ENCODE results near the gene ST6GALNAC6.
A peak's percentile ranks its signal among the peaks of the same experiment; 100 is the strongest.
"Not testable (repeated sequence)": the region's sequence is repeated elsewhere in the genome, so short reads cannot be mapped to it uniquely, and the experiment has no call there.

ST6GALNAC6 gene

GRCh38 chr9:127838375-127839078 is 60.9 kb downstream of the ST6GALNAC6 start:
- H3K4me3 ChIP-seq (ENCODE audit: low read depth, low read length), result no peak overlapping the region
- TF ChIP-seq, protein P1, sequence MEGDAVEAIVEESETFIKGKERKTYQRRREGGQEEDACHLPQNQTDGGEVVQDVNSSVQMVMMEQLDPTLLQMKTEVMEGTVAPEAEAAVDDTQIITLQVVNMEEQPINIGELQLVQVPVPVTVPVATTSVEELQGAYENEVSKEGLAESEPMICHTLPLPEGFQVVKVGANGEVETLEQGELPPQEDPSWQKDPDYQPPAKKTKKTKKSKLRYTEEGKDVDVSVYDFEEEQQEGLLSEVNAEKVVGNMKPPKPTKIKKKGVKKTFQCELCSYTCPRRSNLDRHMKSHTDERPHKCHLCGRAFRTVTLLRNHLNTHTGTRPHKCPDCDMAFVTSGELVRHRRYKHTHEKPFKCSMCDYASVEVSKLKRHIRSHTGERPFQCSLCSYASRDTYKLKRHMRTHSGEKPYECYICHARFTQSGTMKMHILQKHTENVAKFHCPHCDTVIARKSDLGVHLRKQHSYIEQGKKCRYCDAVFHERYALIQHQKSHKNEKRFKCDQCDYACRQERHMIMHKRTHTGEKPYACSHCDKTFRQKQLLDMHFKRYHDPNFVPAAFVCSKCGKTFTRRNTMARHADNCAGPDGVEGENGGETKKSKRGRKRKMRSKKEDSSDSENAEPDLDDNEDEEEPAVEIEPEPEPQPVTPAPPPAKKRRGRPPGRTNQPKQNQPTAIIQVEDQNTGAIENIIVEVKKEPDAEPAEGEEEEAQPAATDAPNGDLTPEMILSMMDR (IDR thresholded peaks at IDR 0.05; ENCODE audit: insufficient read depth, low read depth, low read length, missing control alignments), result no peak
- no peak for DNase-seq (ENCODE audit: low read depth)

DNA sequence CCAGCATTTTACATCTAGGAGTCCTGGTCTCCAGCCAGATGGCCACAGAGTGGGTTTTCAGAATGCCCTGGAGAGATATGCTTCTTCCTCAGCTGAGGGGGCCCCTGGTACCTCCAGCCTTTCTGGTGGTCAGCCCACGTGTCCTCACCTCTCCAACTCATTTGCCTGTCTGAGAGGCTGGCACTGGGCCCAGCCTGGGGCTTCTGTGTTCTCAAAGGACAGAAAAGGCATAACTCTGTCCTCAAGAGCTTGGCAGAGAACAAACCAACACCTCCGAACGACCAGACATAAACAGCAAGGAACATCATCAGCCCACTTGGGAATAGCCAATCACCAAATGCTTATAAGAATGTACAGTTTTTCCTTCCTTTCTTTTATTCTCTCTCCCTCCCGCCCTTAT is 62.1 kb downstream of the ST6GALNAC6 start:
- DNase-seq (ENCODE audit: low read depth), result no peak
- TF ChIP-seq, protein P1 (IDR thresholded peaks at IDR 0.05; ENCODE audit: insufficient read depth, low read depth, low read length, missing control alignments), result no peak
- H3K4me3 ChIP-seq (ENCODE audit: low read depth, low read length), result no peak overlapping the region

DNA sequence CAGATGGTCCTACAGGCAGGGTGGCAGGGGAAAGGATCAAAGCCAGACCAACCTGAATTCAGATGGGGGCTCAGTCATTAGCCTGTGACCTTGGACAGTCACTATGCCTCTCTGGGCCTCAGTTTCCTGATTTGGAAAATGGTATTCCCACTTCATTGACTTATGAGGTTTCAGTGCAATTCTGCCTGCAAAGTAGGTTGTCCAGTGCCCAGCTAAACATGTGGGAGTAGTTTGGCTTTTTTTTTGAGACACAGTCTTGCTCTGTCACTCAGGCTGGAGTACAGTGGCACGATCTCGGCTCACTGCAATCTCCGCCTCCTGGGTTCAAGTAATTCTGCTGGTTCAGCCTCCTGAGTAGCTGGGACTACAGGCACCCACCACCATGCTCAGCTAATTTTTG is 62.8 kb downstream of the ST6GALNAC6 start:
- not testable (repeated sequence) for DNase-seq (ENCODE audit: low read depth); H3K4me3 ChIP-seq (ENCODE audit: low read depth, low read length)

- TF ChIP-seq, protein P1 (IDR thresholded peaks at IDR 0.05; ENCODE audit: insufficient read depth, low read depth, low read length, missing control alignments), result no peak
- peak; percentile 27 for DNase-seq (ENCODE audit: low read depth)
- H3K4me3 ChIP-seq (ENCODE audit: low read depth, low read length), result no peak overlapping the region
These were observed 63.3 kb downstream of the ST6GALNAC6 start for GRCh38 chr9:127835991-127836516.

Measured in GM12865 (cell line).